Activated CD8-positive, alpha-beta memory T cell treated with anti-CD3 and anti-CD28 coated beads, Interleukin-2, amount 50 U/mL, for 1 hour (primary cell): ENCODE results near the gene SNX13.
"Not testable (repeated sequence)": the region's sequence is repeated elsewhere in the genome, so short reads cannot be mapped to it uniquely, and the experiment has no call there.

Experiments used
- DNase-seq: peaks from one replicate; pipeline ENCODE4 v3.0.0-alpha.2; 2020; ENCODE audit errors: extremely low read depth

Gene SNX13

GRCh38 chr7:17912050-17912449 is 28.2 kb downstream of the SNX13 start:
- DNase-seq, result no peak

- DNase-seq, result no peak
Observed at GRCh38 chr7:17910377-17910776, 29.9 kb downstream of the SNX13 start.

GRCh38 chr7:17909310-17909709 is 31.0 kb downstream of the SNX13 start:
- DNase-seq, result not testable (repeated sequence)

GRCh38 chr7:17907014-17907413 is 33.3 kb downstream of the SNX13 start:
- no peak for DNase-seq

GRCh38 chr7:17903337-17903736 is 37.0 kb downstream of the SNX13 start:
- DNase-seq, result no peak

- no peak for DNase-seq
Observed at GRCh38 chr7:17902599-17902998, 37.7 kb downstream of the SNX13 start.

GRCh38 chr7:17900464-17900863 is 39.8 kb downstream of the SNX13 start:
- DNase-seq, result no peak

GRCh38 chr7:17898111-17898510 is 42.2 kb downstream of the SNX13 start:
- no peak for DNase-seq

- no peak for DNase-seq
Observed at GRCh38 chr7:17887286-17887685, 53.0 kb downstream of the SNX13 start.

- DNase-seq, result no peak
Observed at GRCh38 chr7:17882685-17883084, 57.6 kb downstream of the SNX13 start.

GRCh38 chr7:17879075-17879661 is 61.1 kb downstream of the SNX13 start:
- no peak for DNase-seq

GRCh38 chr7:17878627-17879026 is 61.7 kb downstream of the SNX13 start:
- DNase-seq, result no peak

GRCh38 chr7:17871815-17872533 is 68.3 kb downstream of the SNX13 start:
- DNase-seq, result no peak

- no peak for DNase-seq
Observed at GRCh38 chr7:17870406-17870805, 69.9 kb downstream of the SNX13 start.

- DNase-seq, result no peak
Observed at GRCh38 chr7:17863809-17864143, 76.5 kb downstream of the SNX13 start.

GRCh38 chr7:17863095-17863808 is 77.0 kb downstream of the SNX13 start:
- no peak for DNase-seq

- no peak for DNase-seq
Observed at GRCh38 chr7:17856251-17856650, 84.0 kb downstream of the SNX13 start.

- no peak for DNase-seq
Observed at GRCh38 chr7:17855202-17855601, 85.1 kb downstream of the SNX13 start.

GRCh38 chr7:17854261-17855047 is 85.8 kb downstream of the SNX13 start:
- no peak for DNase-seq

GRCh38 chr7:17852361-17852760 is 87.9 kb downstream of the SNX13 start:
- DNase-seq, result no peak

- no peak for DNase-seq
Observed at GRCh38 chr7:17849504-17849903, 90.8 kb downstream of the SNX13 start.

- DNase-seq, result no peak
Observed at GRCh38 chr7:17848516-17848915, 91.8 kb downstream of the SNX13 start.
